ENCODE results near the gene KIRREL1.

- TF ChIP-seq EZH2 (IDR thresholded peaks at IDR 0.05; ENCODE audit: borderline replicate concordance, insufficient read depth, low read length, poor library complexity, severe bottlenecking) (no peak), CTCF (IDR thresholded peaks at IDR 0.05; ENCODE audit: poor library complexity, severe bottlenecking) (peak; percentile 78), REST (IDR thresholded peaks at IDR 0.05; ENCODE audit: borderline replicate concordance) (no peak), POLR2AphosphoS5 (IDR thresholded peaks at IDR 0.05) (no peak)
Observed at GRCh38 chr1:157948312-157949073, 45.0 kb upstream of the KIRREL1 start.

Measured in neural cell (in vitro differentiated cells).